NCI-H1048 (cell line): ENCODE results near the gene LMO1.

Experiments used
- DNase-seq: peaks from one replicate; lab custom pipeline; 2025; lab: John Stamatoyannopoulos, UW

Gene LMO1

GRCh38 chr11:8263109-8263768, 439 bp downstream of the LMO1 start:
- DNase-seq: no peak

DNA sequence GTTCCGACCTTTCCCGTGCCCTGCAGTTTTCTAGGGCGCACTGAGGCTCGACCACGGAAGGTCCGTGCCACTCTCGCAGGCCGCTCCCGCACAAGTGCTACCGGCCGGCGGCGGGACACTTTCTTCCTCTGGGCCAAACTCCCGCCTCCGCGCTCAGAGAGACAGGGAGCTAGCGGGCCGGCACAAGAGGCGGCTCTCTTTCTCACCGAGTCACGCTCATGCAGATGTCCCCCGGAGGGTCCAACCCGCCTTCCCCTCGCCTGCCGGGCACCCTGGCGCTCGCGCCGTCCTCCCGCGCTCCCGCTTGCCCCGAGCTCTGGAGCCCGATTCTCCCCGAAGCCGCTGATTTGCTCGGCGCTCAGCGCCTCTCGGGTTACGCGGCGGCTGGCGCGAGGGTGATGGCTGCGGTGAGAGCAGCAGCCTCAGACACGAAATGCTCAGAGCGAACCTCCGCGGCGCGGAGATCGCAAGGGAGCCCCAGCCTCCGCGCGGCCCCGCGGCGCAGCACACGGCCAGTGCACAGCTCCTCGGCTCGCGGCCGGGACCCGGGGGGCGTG, 1.0 kb downstream of the LMO1 start:
- DNase-seq: no peak

- no peak for DNase-seq
Observed at GRCh38 chr11:8261921-8262551, 1.6 kb downstream of the LMO1 start.

GRCh38 chr11:8261291-8261690, 2.4 kb downstream of the LMO1 start:
- no peak for DNase-seq

- no peak for DNase-seq
Observed at GRCh38 chr11:8260202-8260966, 3.3 kb downstream of the LMO1 start.

- no peak for DNase-seq
Observed at GRCh38 chr11:8259306-8259959, 4.2 kb downstream of the LMO1 start.

DNA sequence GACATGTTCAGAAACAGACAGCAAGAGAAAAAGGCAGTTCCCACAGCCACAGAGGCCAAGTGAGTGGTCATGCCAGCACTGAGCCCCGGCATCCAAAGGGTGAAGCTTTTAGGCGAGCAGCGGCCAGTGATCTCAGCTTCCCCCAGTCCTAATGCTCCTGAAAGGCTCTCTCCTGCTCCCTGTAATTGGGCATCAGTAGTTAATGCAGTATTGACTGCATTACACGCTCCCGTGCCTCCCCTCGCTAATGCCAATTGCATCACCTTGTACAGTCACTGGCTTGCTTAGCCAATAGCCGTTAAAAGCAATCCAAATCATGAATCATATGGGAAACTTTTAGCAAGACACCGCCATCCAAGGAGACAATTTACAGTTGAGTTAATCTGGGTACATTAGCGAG, 4.9 kb downstream of the LMO1 start:
- no peak for DNase-seq

GRCh38 chr11:8258289-8258688, 5.4 kb downstream of the LMO1 start:
- DNase-seq: no peak

GRCh38 chr11:8257003-8257664, 6.5 kb downstream of the LMO1 start:
- no peak for DNase-seq

DNA sequence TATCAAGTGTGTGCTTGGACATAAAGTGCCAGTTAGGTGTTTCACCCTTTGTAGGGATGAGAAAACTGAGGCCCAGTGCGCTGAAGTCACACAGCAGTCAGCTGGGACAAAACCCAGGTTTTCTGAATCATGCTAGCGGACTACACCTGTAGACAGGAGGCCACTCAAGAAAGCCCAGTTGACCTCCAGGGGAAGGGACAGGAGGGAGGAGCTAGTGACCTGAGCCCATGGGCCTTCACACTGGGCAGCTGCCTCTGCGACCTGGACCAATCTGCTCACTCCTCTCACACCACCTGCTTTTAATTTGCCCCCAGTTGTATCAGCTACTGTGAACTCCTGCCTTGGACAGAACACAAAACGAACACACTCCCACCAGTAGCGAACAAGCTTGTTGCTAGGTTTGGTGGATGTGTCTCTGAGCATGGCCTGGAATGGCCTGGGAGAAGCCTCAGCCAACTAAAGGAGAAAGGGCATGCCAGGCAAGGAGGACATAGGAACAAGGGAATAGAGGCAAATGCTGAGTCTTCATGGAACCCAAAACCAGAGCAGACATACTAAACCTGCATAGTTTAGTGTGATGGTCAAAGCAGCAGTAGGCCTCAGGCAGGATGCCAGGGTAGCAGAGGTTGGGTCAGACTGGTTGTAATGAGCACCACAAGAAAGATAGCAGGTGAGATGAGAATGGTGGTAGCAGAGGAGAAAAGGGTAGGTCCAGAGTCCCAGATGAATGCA, 7.2 kb downstream of the LMO1 start:
- DNase-seq: no peak

- no peak for DNase-seq
Observed at GRCh38 chr11:8253566-8253965, 10.1 kb downstream of the LMO1 start.

GRCh38 chr11:8252946-8253345, 10.7 kb downstream of the LMO1 start:
- no peak for DNase-seq

- DNase-seq: no peak
Observed at GRCh38 chr11:8252388-8252787, 11.3 kb downstream of the LMO1 start.

DNA sequence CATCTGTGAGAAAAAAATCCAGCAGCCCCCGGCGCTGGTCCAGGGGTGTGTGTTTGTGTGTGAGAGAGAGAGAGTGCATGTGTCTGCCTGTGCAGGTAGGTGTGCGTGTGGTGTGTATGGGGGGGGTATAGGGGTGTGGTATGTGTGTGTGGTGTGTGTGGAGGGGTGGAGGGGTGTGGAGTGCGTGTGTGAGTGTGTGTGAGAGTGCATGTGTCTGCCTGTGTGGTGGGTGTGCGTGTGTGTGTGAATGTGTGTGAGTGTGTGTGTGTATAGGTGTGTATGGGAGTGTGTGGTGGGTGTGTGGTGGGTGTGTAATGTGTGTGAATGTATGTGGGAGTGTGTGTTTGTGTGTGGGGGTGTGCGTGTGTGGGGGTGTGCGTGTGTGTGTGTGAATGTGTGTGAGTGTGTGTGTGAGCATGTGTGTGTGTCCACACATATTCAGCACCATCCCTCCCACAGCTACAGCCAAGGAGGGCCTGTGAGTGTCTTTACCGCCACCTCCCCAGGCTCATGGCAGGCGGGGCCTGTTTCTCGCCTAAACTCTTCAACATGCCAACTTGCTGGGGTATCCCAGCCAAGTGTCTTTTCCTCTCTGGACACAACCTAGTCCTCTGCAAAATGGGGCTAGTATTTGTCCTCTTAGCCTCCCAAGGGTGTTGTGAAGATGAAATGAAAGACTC, 11.9 kb downstream of the LMO1 start:
- no peak for DNase-seq

- DNase-seq: no peak
Observed at GRCh38 chr11:8250981-8251615, 12.6 kb downstream of the LMO1 start.

DNA sequence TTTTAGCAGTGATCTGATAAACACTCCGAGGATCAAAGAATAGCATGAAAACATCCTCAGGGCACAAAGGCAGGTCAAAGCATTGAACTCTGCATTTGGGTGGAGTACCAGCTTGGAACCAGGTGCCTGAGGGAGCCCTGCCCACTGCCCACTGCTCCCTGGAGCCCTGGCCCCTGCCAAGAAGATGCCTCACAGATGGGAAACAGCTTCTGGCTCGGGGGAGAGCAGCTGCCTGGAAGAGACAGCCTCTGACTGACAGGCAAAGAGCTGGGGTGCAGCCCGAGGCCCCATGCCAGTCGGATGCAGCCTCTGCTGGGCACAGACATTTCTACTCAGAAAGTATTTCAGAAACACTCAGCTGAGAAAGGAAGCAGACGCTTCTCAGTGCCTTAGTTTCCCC, 13.2 kb downstream of the LMO1 start:
- no peak for DNase-seq

DNA sequence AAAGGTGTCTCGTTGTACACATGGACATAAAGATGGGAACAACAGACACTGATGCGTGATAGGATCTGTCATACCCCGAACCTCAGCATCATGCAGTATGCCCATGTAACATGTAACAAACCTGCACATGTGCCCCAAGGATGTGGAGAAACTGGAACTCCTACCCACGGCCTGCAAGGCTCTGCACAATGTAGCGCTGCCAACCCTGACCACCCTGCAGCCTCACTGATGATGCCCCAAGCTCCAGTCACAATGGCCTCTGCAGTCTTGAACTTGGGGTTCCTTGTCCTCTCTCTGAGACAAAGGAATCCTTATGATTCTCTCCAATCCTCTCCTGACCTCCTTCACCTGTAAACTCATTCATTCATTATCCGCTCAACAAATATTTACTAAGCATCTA, 14.2 kb downstream of the LMO1 start:
- DNase-seq: no peak

DNA sequence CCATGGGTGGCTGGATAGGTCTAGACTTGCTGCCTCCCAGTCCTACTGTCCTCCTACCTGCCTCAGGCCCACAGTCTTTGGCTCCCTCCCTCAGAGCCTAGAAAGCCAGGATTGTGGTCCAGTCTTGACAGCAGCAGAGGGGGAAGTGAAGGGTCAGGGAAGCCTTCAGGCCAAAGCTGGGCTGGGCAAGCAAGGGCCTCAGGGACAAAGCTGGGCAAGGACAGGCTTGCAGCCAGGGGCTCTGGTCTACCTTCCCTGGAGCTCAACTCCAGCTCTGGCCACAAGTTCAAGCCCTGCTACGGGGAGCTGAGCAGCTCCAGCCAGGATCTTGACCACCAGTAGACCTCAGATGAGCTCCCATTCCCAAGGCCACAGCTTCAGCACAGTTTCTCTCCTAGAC, 14.9 kb downstream of the LMO1 start:
- DNase-seq: no peak

DNA sequence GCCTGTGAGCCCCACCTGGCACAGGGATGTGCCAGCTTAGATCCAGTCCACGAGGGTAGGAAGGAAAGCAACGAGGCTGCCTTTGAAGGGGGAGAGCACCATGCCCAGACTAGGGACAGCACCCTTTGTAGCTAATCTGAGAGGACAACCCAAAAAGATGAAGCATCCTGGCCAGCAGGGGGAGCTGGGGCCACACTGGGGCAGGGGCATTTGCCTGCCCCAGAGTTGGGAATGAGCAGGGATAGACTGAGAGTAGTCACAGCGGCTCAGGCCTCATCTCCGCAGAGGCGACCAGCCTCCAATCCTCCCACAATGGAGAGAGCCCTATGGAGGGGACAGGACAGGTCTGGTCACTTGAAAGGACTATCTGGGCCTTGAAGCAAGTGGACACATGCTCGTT, 16.4 kb downstream of the LMO1 start:
- DNase-seq: no peak

DNA sequence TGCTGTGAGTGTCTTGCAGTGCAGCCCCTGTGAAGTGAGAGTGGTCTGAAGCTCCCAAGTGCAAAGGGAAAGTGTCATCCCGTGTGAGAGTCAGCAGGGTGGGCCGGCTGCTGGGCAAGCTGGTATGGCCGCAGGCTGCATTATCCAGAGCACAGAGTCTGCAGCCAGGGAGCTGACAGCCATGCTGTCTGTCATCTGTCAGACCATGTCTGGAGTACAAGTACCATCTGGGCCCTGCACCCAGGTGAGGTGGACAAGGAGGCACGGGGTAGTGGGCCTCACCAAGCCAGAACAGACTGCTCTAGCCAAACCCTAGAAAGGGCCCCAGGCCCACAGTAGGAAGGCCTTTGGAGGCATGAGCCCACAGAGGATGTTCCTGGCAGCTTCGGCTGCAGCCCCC, 20.2 kb downstream of the LMO1 start:
- DNase-seq: no peak
